GM19099 (cell line): ENCODE data around the gene CEP128.

ENCODE experiments used
- POLR2A ChIP-seq: IDR thresholded peaks from 3 replicates; pipeline ENCODE4 v1.6.1; 2011; ENCODE audit warnings: low read depth; ENCODE audit not compliant: insufficient read length; ENCODE audit errors: extremely low read depth

Gene CEP128

GRCh38 chr14:80605536-80605935 lies 336.0 kb downstream of the CEP128 start:
- no peak for TF ChIP-seq POLR2A

- no peak for TF ChIP-seq POLR2A
Measured at GRCh38 chr14:80602946-80603345, 338.6 kb downstream of the CEP128 start.

GRCh38 chr14:80587096-80587724 lies 354.3 kb downstream of the CEP128 start:
- no peak for TF ChIP-seq POLR2A

GRCh38 chr14:80586131-80586530 lies 355.4 kb downstream of the CEP128 start:
- TF ChIP-seq POLR2A = no peak

GRCh38 chr14:80585506-80585835 lies 356.1 kb downstream of the CEP128 start:
- no peak for TF ChIP-seq POLR2A

- no peak for TF ChIP-seq POLR2A
Measured at GRCh38 chr14:80584744-80585505, 356.6 kb downstream of the CEP128 start.

DNA sequence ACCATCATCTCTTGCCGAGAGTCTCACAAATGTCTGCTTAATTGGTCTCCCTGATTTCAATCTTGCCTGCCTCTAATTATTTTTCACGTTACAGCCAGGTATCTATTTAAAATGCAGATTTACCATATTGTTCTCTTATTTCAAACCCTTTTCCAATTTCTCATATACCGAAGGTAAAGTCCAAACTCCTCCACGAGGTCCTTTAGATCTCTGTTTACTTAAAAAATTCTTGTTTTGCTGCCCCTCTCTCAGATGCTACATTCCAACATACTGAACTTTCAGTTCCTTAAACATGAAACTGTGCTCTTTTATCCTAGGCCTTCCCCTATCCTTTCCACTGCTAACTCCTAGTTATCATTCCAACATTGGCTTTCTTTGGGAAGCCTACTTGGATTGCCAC lies 363.9 kb downstream of the CEP128 start:
- TF ChIP-seq POLR2A = no peak

GRCh38 chr14:80576401-80576800 lies 365.1 kb downstream of the CEP128 start:
- TF ChIP-seq POLR2A = no peak

GRCh38 chr14:80575763-80576162 lies 365.8 kb downstream of the CEP128 start:
- TF ChIP-seq POLR2A = no peak

DNA sequence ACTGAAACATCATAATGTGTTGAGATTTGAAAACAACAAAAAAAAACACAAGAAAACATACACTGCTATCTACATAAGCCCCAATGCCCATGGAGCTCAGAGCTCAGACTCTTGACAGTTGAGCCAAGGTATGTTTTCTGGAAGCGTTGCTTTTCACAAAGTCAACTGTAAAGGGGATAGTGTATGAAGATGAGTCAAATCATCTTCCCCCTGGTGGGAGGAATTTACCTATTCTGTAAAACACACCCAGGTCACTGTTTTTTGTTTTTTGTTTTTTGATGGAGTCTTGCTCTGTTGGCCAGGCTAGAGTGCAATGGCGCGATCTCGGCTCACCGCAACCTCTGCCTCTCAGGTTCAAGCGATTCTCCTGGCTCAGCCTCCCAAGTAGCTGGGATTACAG lies 368.9 kb downstream of the CEP128 start:
- TF ChIP-seq POLR2A = no peak

- TF ChIP-seq POLR2A = no peak
Measured at GRCh38 chr14:80570930-80571298, 370.6 kb downstream of the CEP128 start.

DNA sequence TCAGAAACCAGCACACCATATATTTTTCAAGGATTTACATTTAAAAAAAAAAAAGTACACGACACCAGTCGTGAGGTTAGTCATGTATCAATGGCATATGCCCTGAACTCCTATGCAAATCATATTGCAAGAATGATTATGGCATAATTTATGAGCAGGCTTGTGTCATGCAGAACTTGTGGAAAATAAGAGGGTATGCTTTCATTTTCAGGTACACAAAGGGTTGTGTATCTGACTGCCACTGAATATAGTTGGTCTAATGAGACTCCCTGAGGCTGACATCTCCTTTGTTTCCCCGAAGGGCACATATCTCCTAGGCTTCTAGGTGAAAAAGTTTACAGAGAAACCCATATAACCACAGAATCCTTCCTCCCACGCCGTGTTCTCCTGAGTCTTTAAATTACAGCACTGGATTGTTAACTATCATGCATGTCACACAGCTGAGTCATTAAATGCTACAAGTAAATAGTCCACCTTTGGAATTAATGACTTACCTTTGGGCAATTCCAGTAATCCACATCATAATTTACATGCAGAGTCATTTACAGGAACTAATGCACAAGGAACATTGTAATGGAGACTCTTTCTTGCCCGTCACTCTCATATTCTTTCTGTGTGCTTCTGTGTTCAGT lies 373.5 kb downstream of the CEP128 start:
- TF ChIP-seq POLR2A = no peak

- no peak for TF ChIP-seq POLR2A
Measured at GRCh38 chr14:80565001-80565400, 376.5 kb downstream of the CEP128 start.

GRCh38 chr14:80564051-80564450 lies 377.5 kb downstream of the CEP128 start:
- no peak for TF ChIP-seq POLR2A

DNA sequence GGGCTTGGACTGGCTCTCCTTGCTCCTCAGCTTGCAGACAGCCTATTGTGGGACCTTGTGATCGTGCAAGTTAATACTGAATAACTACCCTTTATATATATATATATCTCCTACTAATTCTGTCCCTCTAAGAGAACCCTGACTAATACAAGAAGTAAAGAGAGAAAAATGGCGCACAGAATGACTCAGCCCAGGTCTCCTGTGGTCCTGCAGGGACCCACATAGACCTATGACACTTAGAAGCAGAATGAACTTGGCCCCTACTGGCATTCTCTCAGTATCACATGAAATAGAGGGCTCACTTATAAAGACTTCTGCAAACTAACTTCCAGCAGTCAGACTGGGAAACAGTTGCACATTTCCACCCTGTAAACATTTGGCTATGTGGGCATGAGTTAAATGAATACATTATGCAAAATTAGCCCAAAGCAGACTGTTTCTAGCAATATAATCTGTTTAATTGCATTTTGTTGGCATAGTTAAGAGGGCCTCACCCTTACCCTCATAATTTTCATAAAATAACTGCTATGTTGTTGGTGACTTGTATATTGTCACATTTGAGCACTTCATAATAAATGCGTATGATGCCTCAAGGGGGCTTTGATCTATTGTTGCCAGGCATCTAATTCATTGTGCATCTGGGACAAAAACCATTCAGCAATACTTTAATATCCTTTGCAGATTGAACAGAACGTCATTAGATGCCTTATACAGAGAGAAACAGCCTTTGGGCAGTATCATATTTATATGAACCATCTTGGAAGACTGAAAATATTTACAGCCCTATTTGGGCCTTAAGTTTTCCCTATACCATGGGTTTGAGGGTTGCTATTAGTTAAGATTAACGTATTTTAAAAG lies 380.5 kb downstream of the CEP128 start:
- TF ChIP-seq POLR2A = no peak
